Chondrocyte (in vitro differentiated cells): ENCODE measurements around the gene DPP8. TPM values are rescaled to one million over a fixed set of nuclear protein-coding genes. Genes with fewer than 3 reads are reported as not detected.
"Not testable (repeated sequence)": the region's sequence is repeated elsewhere in the genome, so short reads cannot be mapped to it uniquely, and the experiment has no call there.

ENCODE experiments used
- DNase-seq: peaks from one replicate; pipeline ENCODE4 v3.0.0; 2021; ENCODE audit warnings: mixed read lengths, low spot score
- H3K27ac Mint-ChIP-seq: one replicate; pipeline ENCODE4 v1.8.0; 2021; ENCODE audit warnings: mild to moderate bottlenecking, moderate library complexity, mixed read lengths; ENCODE audit not compliant: unreplicated experiment
- H3K27me3 Mint-ChIP-seq: 2 replicates; pipeline ENCODE4 v1.8.0; 2021; ENCODE audit warnings: low read depth, mixed read lengths
- H3K36me3 Mint-ChIP-seq: 2 replicates; pipeline ENCODE4 v1.8.0; 2021; ENCODE audit warnings: low read depth, mixed read lengths
- H3K4me1 Mint-ChIP-seq: 2 replicates; pipeline ENCODE4 v1.8.0; 2021; ENCODE audit warnings: low read depth, mild to moderate bottlenecking, mixed read lengths
- H3K4me3 Mint-ChIP-seq: one replicate; pipeline ENCODE4 v1.8.0; 2021; ENCODE audit warnings: mild to moderate bottlenecking, moderate library complexity, mixed read lengths; ENCODE audit not compliant: unreplicated experiment
- H3K9me3 Mint-ChIP-seq: 2 replicates; pipeline ENCODE4 v1.8.0; 2021; ENCODE audit warnings: low read depth, mixed read lengths
- CTCF ChIP-seq: fragments of 200-600 bp; sonication (generic); IDR thresholded peaks from 2 replicates; pipeline ENCODE4 v1.5.0; 2021; ENCODE audit warnings: antibody characterized with exemption, mild to moderate bottlenecking, moderate library complexity
- total RNA-seq: library from RNA; stranded (reverse); gene quantifications from 3 replicates; pipeline ENCODE4 v1.2.1, GENCODE V29; 2021

The DPP8 gene
- total RNA-seq, 1 donor from 2014 or later = 31.3 TPM

DNA sequence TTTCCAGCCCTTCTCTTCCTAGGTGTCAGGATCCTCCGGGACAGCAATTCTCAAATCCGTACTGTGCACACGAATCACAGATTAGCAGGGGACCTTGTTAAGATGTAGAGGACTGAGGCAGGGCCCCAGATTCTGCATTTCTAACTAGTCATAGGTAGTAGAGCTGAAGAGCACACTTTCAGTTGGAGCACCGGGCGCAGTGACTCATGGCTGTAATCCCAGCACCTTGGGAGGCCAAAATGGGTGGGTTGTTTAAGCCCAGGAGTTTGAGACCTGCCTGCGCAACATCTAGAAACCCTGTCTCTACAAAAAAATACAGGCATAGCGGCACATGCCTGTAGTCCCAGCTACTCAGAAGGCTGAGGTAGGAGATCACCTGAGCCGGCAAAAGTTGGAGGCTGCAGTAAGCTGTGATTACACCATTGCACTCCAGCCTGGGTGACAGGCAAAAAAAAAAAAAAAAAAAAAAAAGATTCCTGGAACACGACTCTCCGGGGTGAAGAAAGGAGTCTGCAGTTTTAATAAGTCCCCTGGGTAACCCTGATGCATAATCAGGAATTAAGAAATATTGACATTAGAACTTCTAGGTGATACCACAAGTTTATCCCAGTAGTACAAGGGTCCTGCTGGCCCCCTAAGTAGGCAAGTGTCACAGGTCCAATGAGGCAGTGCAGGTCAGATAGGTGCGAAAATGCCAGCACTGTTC lies 118.3 kb downstream of the DPP8 start:
- DNase-seq = no peak
- H3K27ac Mint-ChIP-seq = no peak overlapping the region
- H3K4me1 Mint-ChIP-seq = peaks cover 11% of the 10 kb centered on the region
- H3K4me3 Mint-ChIP-seq = no peak overlapping the region
- H3K9me3 Mint-ChIP-seq = no peaks in the 10 kb centered on the region
- H3K27me3 Mint-ChIP-seq = no peaks in the 10 kb centered on the region
- no peak for TF ChIP-seq CTCF
- peaks cover 18% of the 10 kb centered on the region for H3K36me3 Mint-ChIP-seq

DNA sequence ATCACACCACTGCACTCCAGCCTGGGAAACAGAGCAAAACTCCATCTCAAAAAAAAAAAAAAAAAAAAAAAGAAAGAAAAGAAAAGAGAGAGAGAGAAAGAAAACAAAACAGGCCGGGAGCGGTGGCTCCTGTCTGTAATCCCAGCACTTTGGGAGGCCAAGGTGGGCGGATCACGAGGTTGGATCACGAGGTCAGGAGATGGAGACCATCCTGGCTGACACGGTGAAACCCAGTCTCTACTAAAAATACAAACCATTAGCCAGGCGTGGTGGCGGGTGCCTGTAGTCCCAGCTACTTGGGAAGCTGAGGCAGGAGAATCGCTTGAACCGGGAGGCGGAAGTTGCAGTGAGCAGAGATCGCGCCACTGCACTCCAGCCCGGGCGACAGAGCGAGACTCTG lies 119.0 kb downstream of the DPP8 start:
- H3K4me3 Mint-ChIP-seq, H3K9me3 Mint-ChIP-seq, H3K27ac Mint-ChIP-seq, H3K27me3 Mint-ChIP-seq: not testable (repeated sequence)
- DNase-seq = peak; percentile 24
- peaks cover 22% of the 10 kb centered on the region for H3K36me3 Mint-ChIP-seq
- H3K4me1 Mint-ChIP-seq = peaks cover 11% of the 10 kb centered on the region

DNA sequence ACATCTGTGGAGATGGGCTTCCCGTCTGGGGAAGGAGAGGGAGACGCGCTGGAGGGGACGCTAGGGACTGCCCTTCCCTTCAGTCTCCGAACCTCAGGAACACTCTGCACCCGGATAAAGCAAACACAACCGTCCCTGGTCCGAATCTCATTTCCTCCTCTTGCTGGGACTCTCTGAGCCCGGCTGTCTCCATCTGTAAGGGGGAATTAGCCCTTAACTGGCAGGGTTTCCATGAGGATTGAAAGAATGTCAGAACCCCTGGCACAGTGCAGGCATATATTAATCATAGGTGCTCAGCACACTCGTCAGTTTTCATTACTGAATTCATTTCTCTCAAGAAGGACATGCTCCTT lies 120.5 kb downstream of the DPP8 start:
- Mint-ChIP-seq H3K27me3 (no peaks in the 10 kb centered on the region), H3K9me3 (no peaks in the 10 kb centered on the region), H3K27ac (no peak overlapping the region), H3K4me1 (peaks cover 11% of the 10 kb centered on the region), H3K4me3 (no peak overlapping the region), H3K36me3 (peaks cover 28% of the 10 kb centered on the region)
- no peak for DNase-seq
- TF ChIP-seq CTCF = no peak

DNA sequence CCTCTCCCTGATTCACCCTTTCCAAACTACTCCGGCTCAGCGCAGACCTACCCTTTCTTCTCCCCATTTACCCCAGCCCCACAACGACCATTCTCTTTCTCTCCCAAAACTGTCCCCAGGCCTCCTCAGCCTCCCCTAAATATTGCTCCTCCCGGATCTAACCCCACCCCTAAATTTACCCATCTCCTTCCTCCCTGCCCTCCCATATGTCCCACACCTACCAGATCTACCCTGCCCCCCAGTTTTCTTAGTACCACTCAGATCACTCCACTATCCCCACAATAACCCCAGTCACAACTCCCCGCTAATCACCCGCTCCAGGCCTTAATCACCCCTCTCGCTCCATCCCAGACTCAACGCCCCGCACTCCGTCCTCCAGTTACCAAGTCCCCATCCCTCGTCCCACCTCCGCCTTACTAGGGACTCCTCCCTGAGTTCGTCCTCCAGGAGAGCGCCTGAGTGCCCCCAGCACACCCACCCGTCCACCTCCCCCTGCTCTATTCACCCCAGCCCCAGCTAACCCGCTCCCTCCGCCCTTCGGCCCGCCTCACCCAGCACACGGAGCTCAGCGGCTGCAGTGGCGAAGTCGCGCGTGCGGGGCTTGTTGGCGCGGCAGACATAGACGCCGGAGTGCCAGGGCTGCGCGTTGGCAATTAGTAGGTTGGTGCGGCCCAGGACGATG lies 121.1 kb downstream of the DPP8 start:
- peaks cover 7% of the 10 kb centered on the region for H3K4me1 Mint-ChIP-seq
- H3K9me3 Mint-ChIP-seq = no peaks in the 10 kb centered on the region
- peaks cover 28% of the 10 kb centered on the region for H3K36me3 Mint-ChIP-seq
- H3K27me3 Mint-ChIP-seq = no peaks in the 10 kb centered on the region
- peak; percentile 75 for DNase-seq
- H3K27ac Mint-ChIP-seq = no peak overlapping the region
- TF ChIP-seq CTCF = no peak
- H3K4me3 Mint-ChIP-seq = no peak overlapping the region

DNA sequence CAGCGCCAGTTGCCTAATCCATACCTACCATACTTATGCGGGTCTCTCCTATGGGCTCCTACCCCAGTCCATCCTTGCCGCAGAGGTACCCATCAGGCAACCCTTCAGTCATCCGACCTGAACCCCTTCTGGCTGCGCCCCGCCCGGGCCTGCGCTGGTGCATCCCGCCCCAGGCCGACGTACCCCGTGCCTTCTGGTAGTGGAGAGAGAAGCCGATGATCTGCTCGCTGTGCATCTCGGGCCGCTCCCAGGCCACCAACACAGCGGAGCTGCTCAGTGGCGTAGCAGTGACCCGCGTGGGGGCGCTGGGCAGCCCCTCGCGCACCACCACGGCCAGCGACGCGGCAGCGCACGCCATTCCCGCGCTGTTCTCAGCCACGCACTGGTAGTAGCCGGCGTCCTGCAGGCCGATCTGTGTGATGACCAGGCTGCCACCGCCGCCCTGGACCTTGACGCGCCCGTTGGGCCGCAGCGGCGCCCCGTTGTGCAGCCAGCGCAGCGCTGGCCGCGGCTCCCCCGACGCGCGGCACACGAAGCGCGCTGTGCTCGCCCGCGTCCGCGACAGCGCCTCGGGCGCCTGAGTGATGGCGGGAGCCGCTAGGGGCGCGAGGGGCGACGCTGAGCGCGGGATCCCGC lies 121.8 kb downstream of the DPP8 start:
- peak; percentile 19 for TF ChIP-seq CTCF
- H3K4me3 Mint-ChIP-seq = no peak overlapping the region
- H3K27ac Mint-ChIP-seq = no peak overlapping the region
- peaks cover 28% of the 10 kb centered on the region for H3K36me3 Mint-ChIP-seq
- H3K27me3 Mint-ChIP-seq = no peaks in the 10 kb centered on the region
- H3K4me1 Mint-ChIP-seq = peaks cover under 1% of the 10 kb centered on the region
- peak; percentile 87 for DNase-seq
- H3K9me3 Mint-ChIP-seq = no peaks in the 10 kb centered on the region
